Osteoblast (primary cell): ENCODE measurements around the gene LRRN2. TPM values are rescaled to one million over a fixed set of nuclear protein-coding genes. Genes with fewer than 3 reads are reported as not detected.

Experiments
- DNase-seq: peaks from one replicate; pipeline ENCODE4 v3.0.0; 2011; ENCODE audit warnings: low spot score, mixed read lengths; ENCODE audit not compliant: insufficient read length; ENCODE audit errors: missing footprints
- H2AFZ ChIP-seq: 2 replicates; pipeline ENCODE4 v1.6.0; 2011; ENCODE audit warnings: mild to moderate bottlenecking, low read length
- H3K27ac ChIP-seq: 2 replicates; pipeline ENCODE4 v1.5.1; 2011; ENCODE audit warnings: mild to moderate bottlenecking, low read depth, low read length, moderate library complexity
- H3K27me3 ChIP-seq: 2 replicates; pipeline ENCODE4 v1.6.0; 2012; ENCODE audit warnings: mild to moderate bottlenecking, control low read depth, inconsistent platforms, low read length, moderate library complexity; ENCODE audit not compliant: insufficient read depth
- H3K36me3 ChIP-seq: 2 replicates; pipeline ENCODE4 v1.5.1; 2011; ENCODE audit warnings: mild to moderate bottlenecking, low read length, control low read depth, moderate library complexity; ENCODE audit not compliant: insufficient read depth
- H3K4me1 ChIP-seq: 2 replicates; pipeline ENCODE4 v1.5.1; 2011; ENCODE audit warnings: mild to moderate bottlenecking, low read length, control low read depth, moderate library complexity; ENCODE audit not compliant: insufficient read depth
- H3K4me2 ChIP-seq: 2 replicates; pipeline ENCODE4 v1.6.0; 2011; ENCODE audit warnings: mild to moderate bottlenecking, low read length; ENCODE audit not compliant: insufficient read depth
- H3K4me3 ChIP-seq: fragments of 200-600 bp; sonication (generic); 3 replicates; pipeline ENCODE4 v1.5.1; 2012; ENCODE audit warnings: mild to moderate bottlenecking, low read length, inconsistent platforms; ENCODE audit not compliant: insufficient read depth
- H3K79me2 ChIP-seq: 2 replicates; pipeline ENCODE4 v1.6.0; 2012; ENCODE audit warnings: mild to moderate bottlenecking, low read length, control low read depth, inconsistent platforms; ENCODE audit not compliant: insufficient read depth
- H3K9me3 ChIP-seq: 2 replicates; pipeline ENCODE4 v1.5.1; 2011; ENCODE audit warnings: low read depth, low read length, control low read depth
- H4K20me1 ChIP-seq: 2 replicates; pipeline ENCODE4 v1.6.0; 2012; ENCODE audit warnings: mild to moderate bottlenecking, low read length, control low read depth; ENCODE audit not compliant: insufficient read depth
- total RNA-seq: library from RNA; depleted of rRNA; stranded (reverse); fragments of >200 nt; gene quantifications from 2 replicates; pipeline ENCODE4 v1.2.3, GENCODE V29; 2012
- TF ChIP-seq, protein P1 (sequence below): IDR thresholded peaks from 2 replicates; pipeline ENCODE4 v1.5.1; 2011; ENCODE audit warnings: mild to moderate bottlenecking, low read depth, low read length, moderate library complexity; ENCODE audit errors: extremely low read depth

LRRN2 gene
- total RNA-seq, 1 donor = under 0.01 TPM

DNA sequence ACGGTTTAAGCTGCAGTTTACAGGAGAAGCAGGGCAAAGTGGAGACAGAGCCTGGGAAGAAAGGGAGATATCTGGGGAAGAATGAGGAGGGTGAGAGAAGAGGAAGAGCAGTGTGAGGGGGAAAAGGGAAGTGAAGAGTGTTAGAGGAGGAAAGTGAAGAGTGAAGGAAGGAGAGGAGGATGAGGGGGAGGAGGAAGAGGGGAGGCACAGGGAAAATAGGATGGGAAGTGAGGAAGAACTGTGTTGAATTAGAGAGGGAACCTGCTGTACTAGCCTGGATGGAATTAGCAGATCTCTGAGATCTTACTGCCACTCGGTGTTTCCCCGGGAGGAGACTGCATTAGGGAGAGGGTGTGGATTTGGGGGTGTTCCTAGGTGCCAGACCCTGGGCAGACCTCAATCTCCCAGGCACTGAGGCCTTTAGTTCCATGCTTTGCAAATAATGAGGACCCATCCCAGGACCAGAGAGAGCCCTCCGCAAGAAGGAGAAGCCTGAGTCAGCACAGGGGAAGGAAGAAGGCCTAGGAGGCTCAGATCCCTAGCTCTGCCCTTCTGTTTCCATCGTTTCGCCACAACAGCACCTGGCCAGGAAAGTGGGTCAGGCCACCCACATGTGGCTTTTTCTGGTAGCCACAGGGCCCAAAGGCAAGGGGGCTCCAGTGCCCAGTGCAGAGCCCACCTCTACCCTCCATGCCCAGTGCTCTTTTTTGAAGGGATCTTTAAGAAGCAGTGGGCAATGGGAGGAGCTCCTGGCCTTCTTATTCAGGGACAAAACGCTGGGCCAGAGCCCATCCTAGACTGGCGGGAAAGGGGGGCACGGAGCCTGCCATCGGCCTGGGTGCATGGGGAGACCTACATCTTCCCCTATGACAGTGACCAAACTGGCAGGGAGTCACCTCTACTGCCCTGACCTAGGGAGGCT is 2.0 kb downstream of the LRRN2 start:
- Histone ChIP-seq H3K4me1 (no peaks in the 10 kb centered on the region), H4K20me1 (no peaks in the 10 kb centered on the region), H3K27ac (no peak overlapping the region), H2AFZ (no peak overlapping the region), H3K9me3 (no peaks in the 10 kb centered on the region), H3K36me3 (no peaks in the 10 kb centered on the region), H3K4me3 (no peak overlapping the region), H3K27me3 (peaks cover 71% of the 10 kb centered on the region), H3K79me2 (no peaks in the 10 kb centered on the region), H3K4me2 (no peak overlapping the region)
- DNase-seq = peak; percentile 82
- TF ChIP-seq, protein P1, sequence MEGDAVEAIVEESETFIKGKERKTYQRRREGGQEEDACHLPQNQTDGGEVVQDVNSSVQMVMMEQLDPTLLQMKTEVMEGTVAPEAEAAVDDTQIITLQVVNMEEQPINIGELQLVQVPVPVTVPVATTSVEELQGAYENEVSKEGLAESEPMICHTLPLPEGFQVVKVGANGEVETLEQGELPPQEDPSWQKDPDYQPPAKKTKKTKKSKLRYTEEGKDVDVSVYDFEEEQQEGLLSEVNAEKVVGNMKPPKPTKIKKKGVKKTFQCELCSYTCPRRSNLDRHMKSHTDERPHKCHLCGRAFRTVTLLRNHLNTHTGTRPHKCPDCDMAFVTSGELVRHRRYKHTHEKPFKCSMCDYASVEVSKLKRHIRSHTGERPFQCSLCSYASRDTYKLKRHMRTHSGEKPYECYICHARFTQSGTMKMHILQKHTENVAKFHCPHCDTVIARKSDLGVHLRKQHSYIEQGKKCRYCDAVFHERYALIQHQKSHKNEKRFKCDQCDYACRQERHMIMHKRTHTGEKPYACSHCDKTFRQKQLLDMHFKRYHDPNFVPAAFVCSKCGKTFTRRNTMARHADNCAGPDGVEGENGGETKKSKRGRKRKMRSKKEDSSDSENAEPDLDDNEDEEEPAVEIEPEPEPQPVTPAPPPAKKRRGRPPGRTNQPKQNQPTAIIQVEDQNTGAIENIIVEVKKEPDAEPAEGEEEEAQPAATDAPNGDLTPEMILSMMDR = no peak

DNA sequence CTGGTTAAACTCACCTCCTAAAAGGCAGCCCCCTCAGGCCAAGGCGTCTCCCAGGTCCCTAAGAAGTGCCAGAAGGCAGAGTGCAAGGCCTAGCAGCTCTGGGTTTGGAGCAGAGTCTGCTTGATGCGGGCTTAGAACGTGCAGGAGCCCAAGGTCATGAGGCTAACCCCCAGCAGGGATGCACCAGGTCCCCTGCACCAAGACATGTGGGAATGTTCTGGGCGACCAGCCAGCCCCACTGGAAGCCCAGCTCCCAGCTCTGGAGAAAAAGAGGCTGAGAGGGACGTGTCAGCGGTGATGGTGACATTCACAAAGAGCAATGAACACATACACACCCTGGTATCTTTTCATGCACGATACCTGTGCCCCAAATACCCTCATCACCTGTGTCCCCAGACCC is 5.1 kb downstream of the LRRN2 start:
- H3K36me3 ChIP-seq = no peaks in the 10 kb centered on the region
- no peak overlapping the region for H3K4me3 ChIP-seq
- no peak for DNase-seq
- no peaks in the 10 kb centered on the region for H3K79me2 ChIP-seq
- H3K27ac ChIP-seq = no peak overlapping the region
- H3K4me2 ChIP-seq = no peak overlapping the region
- H4K20me1 ChIP-seq = no peaks in the 10 kb centered on the region
- TF ChIP-seq, protein P1 = no peak
- no peaks in the 10 kb centered on the region for H3K4me1 ChIP-seq
- no peaks in the 10 kb centered on the region for H3K9me3 ChIP-seq
- no peak overlapping the region for H2AFZ ChIP-seq
- H3K27me3 ChIP-seq = peaks cover 53% of the 10 kb centered on the region

DNA sequence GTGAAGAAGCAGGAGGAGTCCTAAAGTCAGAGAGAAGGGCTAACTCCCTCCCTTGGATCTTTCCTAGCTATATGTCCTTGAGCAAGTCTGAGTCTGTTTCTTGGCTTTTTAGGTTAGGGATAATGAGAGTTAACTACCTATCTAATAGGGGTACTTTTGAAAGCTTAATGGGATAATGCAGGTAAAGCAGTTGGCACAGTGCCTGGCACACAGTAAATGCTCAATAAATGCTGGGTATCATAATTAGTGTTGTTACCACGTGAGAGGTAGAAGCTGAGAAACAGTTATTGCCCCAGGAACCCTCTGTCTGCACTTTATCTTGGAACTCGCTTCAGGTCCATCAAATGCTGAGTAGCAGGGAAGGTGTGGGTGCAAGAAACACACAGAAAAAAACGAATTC is 5.5 kb downstream of the LRRN2 start:
- peaks cover 55% of the 10 kb centered on the region for H3K27me3 ChIP-seq
- H3K36me3 ChIP-seq = no peaks in the 10 kb centered on the region
- H4K20me1 ChIP-seq = no peaks in the 10 kb centered on the region
- TF ChIP-seq, protein P1 = no peak
- H3K79me2 ChIP-seq = no peaks in the 10 kb centered on the region
- H2AFZ ChIP-seq = no peak overlapping the region
- DNase-seq = peak; percentile 66
- H3K4me1 ChIP-seq = no peaks in the 10 kb centered on the region
- no peak overlapping the region for H3K4me2 ChIP-seq
- no peak overlapping the region for H3K4me3 ChIP-seq
- no peaks in the 10 kb centered on the region for H3K9me3 ChIP-seq
- H3K27ac ChIP-seq = no peak overlapping the region

DNA sequence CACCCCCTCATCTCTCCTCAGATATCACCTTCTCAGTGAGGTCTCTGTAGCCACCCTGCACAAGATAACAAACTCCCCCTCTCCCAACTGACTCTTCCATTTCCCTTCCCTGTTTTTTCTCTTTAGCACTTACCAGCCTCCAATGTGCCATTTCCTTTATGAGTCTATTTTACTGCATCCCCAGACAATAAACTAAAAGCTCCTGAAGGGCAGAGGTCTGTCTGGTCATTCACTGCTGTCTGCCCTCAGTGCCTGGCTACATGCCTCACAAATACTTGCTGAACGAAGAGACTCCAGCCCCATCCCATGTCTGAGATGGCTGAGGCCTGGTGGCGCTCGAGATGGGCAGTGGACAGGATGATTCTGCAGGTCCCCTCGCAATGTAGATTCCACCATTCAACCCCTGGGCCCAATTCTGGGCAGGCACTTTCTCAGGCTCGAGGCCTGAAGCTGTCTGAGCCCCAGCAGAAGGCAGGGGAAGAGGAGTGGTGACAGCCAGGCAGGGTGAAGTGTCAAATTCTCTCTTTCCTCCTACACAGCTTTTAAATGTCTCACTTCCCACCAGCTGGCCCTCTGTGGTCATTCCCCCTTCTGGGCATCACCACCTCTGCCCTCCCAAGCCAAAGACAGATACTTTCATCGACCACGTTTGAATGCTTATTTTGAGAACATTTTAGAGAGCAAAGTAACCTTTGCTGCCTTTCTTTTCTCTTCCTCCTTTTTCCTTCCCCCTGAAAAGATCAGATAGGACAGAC is 6.6 kb downstream of the LRRN2 start:
- TF ChIP-seq, protein P1 = no peak
- Histone ChIP-seq H3K36me3 (no peaks in the 10 kb centered on the region), H2AFZ (no peak overlapping the region), H3K27me3 (peaks cover 48% of the 10 kb centered on the region), H4K20me1 (no peaks in the 10 kb centered on the region), H3K4me2 (no peak overlapping the region), H3K4me3 (no peak overlapping the region), H3K4me1 (no peaks in the 10 kb centered on the region), H3K27ac (no peak overlapping the region), H3K9me3 (no peaks in the 10 kb centered on the region), H3K79me2 (no peaks in the 10 kb centered on the region)
- peak; percentile 89 for DNase-seq
